HG02610 (cell line): Measurements from ENCODE around the gene CEP170B.
"Not testable (repeated sequence)": the region's sequence is repeated elsewhere in the genome, so short reads cannot be mapped to it uniquely, and the experiment has no call there.

Source experiments
- ATAC-seq: cut with Tn5 transposase; IDR thresholded peaks from one replicate; pipeline ENCODE4 v1.9.1; 2021; ENCODE audit warnings: mild to moderate bottlenecking, moderate library complexity; ENCODE audit not compliant: unreplicated experiment

Gene CEP170B

DNA sequence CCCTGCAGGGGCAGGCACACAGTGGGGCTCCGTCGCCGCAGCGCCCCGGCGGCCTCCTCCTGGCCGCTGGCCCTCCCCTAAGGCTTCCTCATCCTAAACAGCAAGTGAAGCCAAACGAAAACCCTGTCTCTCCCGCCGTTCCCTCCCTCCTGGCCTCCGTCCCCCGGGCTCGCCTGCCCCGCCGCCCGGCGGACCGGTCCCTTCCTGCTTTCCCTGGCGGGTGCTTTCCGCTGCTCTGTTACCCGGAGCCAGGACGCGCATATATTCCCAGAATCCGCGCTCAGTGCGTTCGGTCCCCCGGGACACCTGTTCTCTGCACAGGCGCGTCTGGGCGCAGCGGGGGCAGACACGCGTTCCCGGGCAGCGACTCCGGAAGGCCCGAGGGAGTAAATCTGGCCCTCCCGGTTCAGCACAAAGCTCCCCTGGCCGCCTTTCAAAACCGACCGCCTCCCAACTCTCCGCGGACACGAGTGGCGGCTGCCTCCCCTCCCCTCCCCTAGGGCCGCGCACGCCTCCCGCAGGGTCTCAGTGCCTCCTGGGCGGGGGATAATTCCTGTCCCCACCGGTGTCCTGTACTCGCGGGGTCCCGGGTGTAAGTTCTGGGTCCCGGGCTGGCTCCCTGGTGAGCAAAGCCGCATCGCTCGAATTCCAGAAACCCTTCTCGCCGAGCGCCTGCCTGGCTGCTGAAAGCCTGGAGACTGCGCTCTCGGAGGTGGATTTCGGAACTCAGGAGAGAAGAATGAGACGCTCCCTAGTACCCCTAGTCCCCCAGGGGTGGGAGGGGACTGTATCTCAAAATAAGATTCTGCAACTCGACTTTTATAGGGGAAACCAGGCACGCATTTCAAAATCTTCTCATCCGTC, 21.4 kb upstream of the CEP170B start:
- no peak for ATAC-seq

DNA sequence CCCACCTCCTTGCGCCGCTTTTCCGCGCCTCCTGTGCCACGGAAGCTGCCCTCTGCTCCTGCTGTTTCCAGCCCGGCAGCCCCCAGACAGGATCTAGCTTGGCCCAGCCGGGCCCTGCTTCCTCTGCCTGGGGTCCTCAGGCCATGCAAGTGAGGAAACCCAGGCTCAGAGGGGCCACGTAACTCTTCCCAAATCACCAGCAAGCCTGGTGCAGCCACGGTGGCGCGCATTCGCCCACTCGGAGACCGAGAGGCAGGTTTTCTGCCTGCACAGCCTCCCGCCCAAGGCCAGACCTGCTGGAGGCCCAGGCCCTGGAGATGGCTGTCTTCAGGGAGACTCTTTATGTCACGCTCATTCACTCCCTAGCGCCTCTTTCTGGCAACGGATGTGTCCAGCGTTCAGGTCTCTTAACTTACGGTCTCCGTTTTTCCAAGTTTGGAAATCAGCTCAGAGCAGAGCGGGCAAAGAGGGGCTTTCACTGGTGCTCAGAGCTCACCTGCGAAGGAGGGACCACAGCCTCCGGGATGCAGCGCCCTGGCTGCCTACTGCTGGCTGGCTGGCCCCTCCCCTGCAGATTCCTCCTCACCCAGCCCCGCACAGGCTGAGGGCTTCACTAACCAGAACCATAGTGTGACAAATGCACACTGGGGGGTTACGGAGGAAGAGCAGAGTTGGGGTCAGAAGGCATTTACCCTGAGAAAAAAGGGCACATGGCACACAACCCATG, 20.6 kb upstream of the CEP170B start:
- no peak for ATAC-seq

DNA sequence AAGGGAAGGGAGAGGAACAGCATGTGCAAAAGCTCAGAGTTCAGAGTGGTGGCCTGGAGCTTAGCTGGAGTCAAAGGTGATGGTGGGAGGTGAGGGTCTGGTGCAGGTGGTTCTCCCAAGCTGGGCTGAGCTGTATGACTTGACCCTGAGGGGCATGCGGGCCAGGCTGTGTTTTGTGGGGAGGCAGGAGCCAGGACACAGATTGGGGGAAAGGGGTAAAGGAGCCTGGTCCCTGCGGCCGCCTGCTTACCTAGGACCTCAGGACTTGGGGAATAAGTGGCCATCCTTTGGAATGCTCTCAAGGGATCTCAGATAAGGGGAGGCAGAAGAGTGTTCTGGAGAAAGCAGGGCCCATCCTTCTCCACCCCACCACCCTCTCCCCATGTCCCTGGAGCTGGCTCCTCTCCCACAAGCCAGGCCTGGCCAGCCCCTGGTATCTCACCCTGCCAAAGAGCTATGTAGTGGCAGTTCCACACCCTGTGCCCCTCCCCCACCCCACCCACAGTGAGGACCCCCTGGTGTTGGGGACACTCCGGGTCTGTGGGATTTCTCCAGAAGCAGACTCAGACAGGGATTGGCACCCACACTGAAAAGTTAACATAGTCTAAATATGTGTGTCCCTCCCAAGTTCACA, 19.9 kb upstream of the CEP170B start:
- no peak for ATAC-seq

- no peak for ATAC-seq
Observed at GRCh38 chr14:104845834-104846441, 19.1 kb upstream of the CEP170B start.

GRCh38 chr14:104852280-104852663, 12.8 kb upstream of the CEP170B start:
- ATAC-seq: no peak

GRCh38 chr14:104855532-104856090, 9.5 kb upstream of the CEP170B start:
- ATAC-seq: no peak

DNA sequence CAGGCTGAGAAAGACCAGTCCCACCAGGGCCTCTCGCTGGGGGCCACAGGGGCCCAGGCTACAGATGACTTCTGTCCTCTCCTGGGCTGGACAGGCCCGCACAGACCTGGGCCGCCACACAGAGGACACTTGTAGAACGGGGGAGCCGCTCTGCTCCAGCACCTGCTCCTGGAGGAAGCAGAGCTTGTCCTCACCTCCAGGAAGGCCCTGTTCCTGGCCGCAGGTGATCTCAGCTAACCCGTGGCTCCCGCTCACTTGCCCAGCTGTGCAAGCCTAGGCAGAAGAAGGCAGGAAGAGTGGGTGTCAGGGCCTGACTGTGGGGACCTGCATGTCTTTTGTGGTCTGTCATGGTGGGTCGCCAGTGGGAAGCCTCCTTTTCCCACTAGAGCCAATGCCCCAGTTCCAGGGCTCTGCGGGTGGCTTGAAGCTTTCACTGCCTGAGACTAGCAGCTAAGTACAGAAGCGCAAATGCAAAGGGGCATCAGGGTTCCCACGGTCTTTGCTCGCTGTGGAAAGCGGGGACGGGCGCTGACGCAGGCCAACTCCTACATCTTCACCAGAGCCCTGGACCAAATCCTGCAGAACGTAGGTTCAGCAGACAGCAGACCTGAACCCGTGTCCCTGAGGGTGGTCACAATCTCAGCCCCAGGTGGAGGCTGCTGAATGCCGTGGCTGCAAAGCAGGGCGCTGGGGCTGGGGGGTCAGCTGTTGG, 8.8 kb upstream of the CEP170B start:
- ATAC-seq: no peak

GRCh38 chr14:104856869-104857860, 7.9 kb upstream of the CEP170B start:
- ATAC-seq: no peak

- not testable (repeated sequence) for ATAC-seq
Observed at GRCh38 chr14:104857931-104858330, 7.1 kb upstream of the CEP170B start.

- no peak for ATAC-seq
Observed at GRCh38 chr14:104858811-104859426, 6.1 kb upstream of the CEP170B start.

DNA sequence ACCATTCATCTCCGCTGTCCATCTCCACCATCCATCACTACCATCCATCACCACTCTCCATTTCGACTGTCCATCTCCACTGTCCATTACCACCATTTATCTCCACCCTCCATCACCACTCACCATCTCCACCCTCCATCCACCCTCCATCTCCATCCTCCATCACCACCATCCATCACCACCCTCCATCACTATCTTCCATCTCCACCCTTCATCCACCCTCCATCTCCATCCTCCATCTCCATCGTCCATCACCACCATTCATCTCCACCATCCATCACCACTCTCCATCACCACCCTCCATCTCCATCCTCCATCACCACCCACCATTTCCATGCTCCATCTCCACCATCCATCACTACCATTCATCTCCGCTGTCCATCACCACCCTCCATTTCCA, 5.2 kb upstream of the CEP170B start:
- no peak for ATAC-seq

GRCh38 chr14:104860414-104860813, 4.7 kb upstream of the CEP170B start:
- no peak for ATAC-seq

- ATAC-seq: no peak
Observed at GRCh38 chr14:104863131-104863862, 1.8 kb upstream of the CEP170B start.

GRCh38 chr14:104863923-104864266, 1.2 kb upstream of the CEP170B start:
- no peak for ATAC-seq

- no peak for ATAC-seq
Observed at GRCh38 chr14:104864267-104865080, 594 bp upstream of the CEP170B start.

DNA sequence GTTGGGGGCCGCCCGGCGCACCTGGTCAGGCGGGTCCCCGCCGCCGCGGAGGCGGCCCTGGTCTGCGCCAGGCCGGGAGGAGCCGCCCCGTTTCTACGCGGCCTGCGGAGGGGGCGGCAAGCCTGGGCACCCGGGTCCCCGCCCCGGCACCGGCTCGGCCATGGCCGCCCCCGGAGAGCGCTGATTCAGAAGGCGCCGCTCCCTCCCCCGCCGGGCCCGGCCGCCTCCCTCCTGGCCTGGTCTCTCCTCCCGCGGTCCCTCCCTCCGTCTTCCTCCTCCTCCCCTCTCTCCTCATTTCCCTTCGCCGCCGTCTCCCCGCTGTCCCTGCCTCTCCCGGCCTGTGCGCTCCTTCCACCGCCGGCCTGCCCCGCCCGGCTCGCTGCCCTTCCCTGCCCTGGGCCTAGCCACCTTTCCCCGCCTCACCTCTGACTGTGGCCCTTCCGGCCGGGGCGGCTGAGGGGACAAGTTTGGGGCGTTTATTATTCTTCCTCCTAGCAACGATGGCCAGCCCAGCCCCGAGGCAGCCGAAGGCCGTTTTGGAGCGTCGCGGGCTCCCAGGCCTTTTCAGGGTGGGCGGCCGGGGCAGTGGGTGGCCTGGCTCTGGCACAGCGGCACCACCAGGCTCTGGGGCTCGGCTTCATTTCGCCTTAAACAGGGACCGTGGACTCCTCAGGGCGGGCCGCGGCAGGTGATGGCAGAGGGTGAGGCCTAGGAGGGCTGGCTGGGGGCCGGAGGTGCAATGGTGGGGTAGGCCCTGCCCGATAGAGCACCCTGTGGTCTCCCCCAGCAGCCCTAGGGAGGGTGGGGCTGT, 768 bp downstream of the CEP170B start:
- ATAC-seq: no peak
